ENCODE results near the gene CA14.
"Not testable (repeated sequence)": the region's sequence is repeated elsewhere in the genome, so short reads cannot be mapped to it uniquely, and the experiment has no call there.

CA14 gene

GRCh38 chr1:150235852-150236613 is 21.5 kb upstream of the CA14 start, which contains the start of gene ANP32E:
ANP32E (minus strand) TSS chr1:150236112; CDS start chr1:150235786, 326 bp downstream.
- DNase-seq (ENCODE audit: low read depth in 4 of 4, low spot score in 1 of 4), result peak; percentile 72 to 87 (median 80)

GRCh38 chr1:150236614-150237100 is 20.9 kb upstream of the CA14 start:
- DNase-seq (ENCODE audit: low read depth in 4 of 4, low spot score in 1 of 4), result no peak

GRCh38 chr1:150237176-150237575 is 20.4 kb upstream of the CA14 start:
- not testable (repeated sequence) for DNase-seq (ENCODE audit: low read depth in 4 of 4, low spot score in 1 of 4)

- no peak for DNase-seq (ENCODE audit: low read depth in 4 of 4, low spot score in 1 of 4)
These were observed 19.8 kb upstream of the CA14 start for GRCh38 chr1:150237746-150238145.

GRCh38 chr1:150243003-150243402 is 14.6 kb upstream of the CA14 start:
- DNase-seq (ENCODE audit: low read depth in 4 of 4, low spot score in 1 of 4), result no peak

GRCh38 chr1:150249936-150250335 is 7.6 kb upstream of the CA14 start:
- no peak for DNase-seq (ENCODE audit: low read depth in 4 of 4, low spot score in 1 of 4)

- no peak for DNase-seq (ENCODE audit: low read depth in 4 of 4, low spot score in 1 of 4)
These were observed 1.4 kb upstream of the CA14 start for GRCh38 chr1:150256198-150256553.

GRCh38 chr1:150256554-150257341 is 826 bp upstream of the CA14 start:
- DNase-seq (ENCODE audit: low read depth in 4 of 4, low spot score in 1 of 4), result no peak

- DNase-seq (ENCODE audit: low read depth in 4 of 4, low spot score in 1 of 4), result no peak
These were observed 1.6 kb downstream of the CA14 start for GRCh38 chr1:150259217-150259616.

GRCh38 chr1:150259758-150260669 is 2.4 kb downstream of the CA14 start:
- DNase-seq (ENCODE audit: low read depth in 4 of 4, low spot score in 1 of 4), result no peak

GRCh38 chr1:150261367-150261766 is 3.8 kb downstream of the CA14 start:
- no peak for DNase-seq (ENCODE audit: low read depth in 4 of 4, low spot score in 1 of 4)

- DNase-seq (ENCODE audit: low read depth in 4 of 4, low spot score in 1 of 4), result no peak
These were observed 5.1 kb downstream of the CA14 start for GRCh38 chr1:150262388-150263320.

GRCh38 chr1:150263549-150263948 is 6.0 kb downstream of the CA14 start:
- no peak for DNase-seq (ENCODE audit: low read depth in 4 of 4, low spot score in 1 of 4)

- no peak for DNase-seq (ENCODE audit: low read depth in 4 of 4, low spot score in 1 of 4)
These were observed 10.3 kb downstream of the CA14 start for GRCh38 chr1:150267896-150268295.

- DNase-seq (ENCODE audit: low read depth in 4 of 4, low spot score in 1 of 4), result peak in 2 of 4 experiments; percentile 4 to 5
These were observed 10.7 kb downstream of the CA14 start for GRCh38 chr1:150268340-150268704.

GRCh38 chr1:150268705-150269403 is 11.3 kb downstream of the CA14 start, which contains the start of gene APH1A:
APH1A (minus strand) TSS chr1:150269016; CDS start chr1:150268810, 206 bp downstream.
- peak; percentile 82 to 93 (median 90) for DNase-seq (ENCODE audit: low read depth in 4 of 4, low spot score in 1 of 4)

- DNase-seq (ENCODE audit: low read depth in 4 of 4, low spot score in 1 of 4), result no peak
These were observed 11.9 kb downstream of the CA14 start for GRCh38 chr1:150269451-150269850.

GRCh38 chr1:150271291-150271959 is 13.9 kb downstream of the CA14 start:
- no peak for DNase-seq (ENCODE audit: low read depth in 4 of 4, low spot score in 1 of 4)

- DNase-seq (ENCODE audit: low read depth in 4 of 4, low spot score in 1 of 4), result no peak
These were observed 15.7 kb downstream of the CA14 start for GRCh38 chr1:150273311-150273710.
